Osteocyte (in vitro differentiated cells): ENCODE measurements around the gene CEP70. TPM values are rescaled to one million over a fixed set of nuclear protein-coding genes. Genes with fewer than 3 reads are reported as not detected.
"Not testable (repeated sequence)": the region's sequence is repeated elsewhere in the genome, so short reads cannot be mapped to it uniquely, and the experiment has no call there.

ENCODE experiments used
- DNase-seq: peaks from one replicate; pipeline ENCODE4 v3.0.0; 2021; ENCODE audit warnings: mixed read lengths; ENCODE audit not compliant: unreplicated experiment; ENCODE audit errors: extremely low spot score
- H3K27ac Mint-ChIP-seq: one replicate; pipeline ENCODE4 v1.8.0; 2021; ENCODE audit warnings: mild to moderate bottlenecking, mixed read lengths; ENCODE audit not compliant: unreplicated experiment
- H3K27me3 Mint-ChIP-seq: one replicate; pipeline ENCODE4 v1.8.0; 2021; ENCODE audit warnings: mixed read lengths; ENCODE audit not compliant: unreplicated experiment
- H3K36me3 Mint-ChIP-seq: one replicate; pipeline ENCODE4 v1.8.0; 2021; ENCODE audit warnings: mixed read lengths; ENCODE audit not compliant: unreplicated experiment
- H3K4me1 Mint-ChIP-seq: one replicate; pipeline ENCODE4 v1.8.0; 2021; ENCODE audit warnings: mixed read lengths; ENCODE audit not compliant: unreplicated experiment
- H3K4me3 Mint-ChIP-seq: one replicate; pipeline ENCODE4 v1.8.0; 2021; ENCODE audit warnings: mild to moderate bottlenecking, moderate library complexity, mixed read lengths; ENCODE audit not compliant: unreplicated experiment
- H3K9me3 Mint-ChIP-seq: one replicate; pipeline ENCODE4 v1.8.0; 2021; ENCODE audit warnings: mixed read lengths; ENCODE audit not compliant: unreplicated experiment
- CTCF ChIP-seq: fragments of 200-600 bp; sonication (generic); IDR thresholded peaks from 2 replicates; pipeline ENCODE4 v1.5.0; 2021; ENCODE audit warnings: antibody characterized with exemption, mild to moderate bottlenecking, moderate library complexity
- total RNA-seq: library from RNA; stranded (reverse); gene quantifications from 2 replicates; pipeline ENCODE4 v1.2.1, GENCODE V29; 2021

The CEP70 gene
- total RNA-seq, 1 donor from 2014 or later: 16.0 TPM

- H3K36me3 Mint-ChIP-seq: peaks cover 61% of the 10 kb centered on the region
- no peak overlapping the region for H3K4me3 Mint-ChIP-seq
- no peaks in the 10 kb centered on the region for H3K4me1 Mint-ChIP-seq
- no peak for DNase-seq
- no peaks in the 10 kb centered on the region for H3K27me3 Mint-ChIP-seq
- no peak for TF ChIP-seq CTCF
- peaks cover 56% of the 10 kb centered on the region for H3K9me3 Mint-ChIP-seq
- H3K27ac Mint-ChIP-seq: no peak overlapping the region
Observed at GRCh38 chr3:138549179-138549977, 44.7 kb downstream of the CEP70 start.

- peaks cover 66% of the 10 kb centered on the region for H3K36me3 Mint-ChIP-seq
- H3K27ac Mint-ChIP-seq: no peak overlapping the region
- no peak for DNase-seq
- H3K27me3 Mint-ChIP-seq: no peaks in the 10 kb centered on the region
- peaks cover 58% of the 10 kb centered on the region for H3K9me3 Mint-ChIP-seq
- no peak for TF ChIP-seq CTCF
- H3K4me3 Mint-ChIP-seq: no peak overlapping the region
- no peaks in the 10 kb centered on the region for H3K4me1 Mint-ChIP-seq
Observed at GRCh38 chr3:138547342-138547975, 46.6 kb downstream of the CEP70 start.

GRCh38 chr3:138544546-138544945 is 49.5 kb downstream of the CEP70 start:
- no peak overlapping the region for H3K27ac Mint-ChIP-seq
- H3K9me3 Mint-ChIP-seq: peaks cover 55% of the 10 kb centered on the region
- no peaks in the 10 kb centered on the region for H3K4me1 Mint-ChIP-seq
- peaks cover 66% of the 10 kb centered on the region for H3K36me3 Mint-ChIP-seq
- H3K4me3 Mint-ChIP-seq: no peak overlapping the region
- TF ChIP-seq CTCF: no peak
- H3K27me3 Mint-ChIP-seq: no peaks in the 10 kb centered on the region
- no peak for DNase-seq

- H3K4me1 Mint-ChIP-seq: no peaks in the 10 kb centered on the region
- H3K27ac Mint-ChIP-seq: no peak overlapping the region
- no peaks in the 10 kb centered on the region for H3K27me3 Mint-ChIP-seq
- peak; percentile 77 for DNase-seq
- H3K4me3 Mint-ChIP-seq: no peak overlapping the region
- peaks cover 62% of the 10 kb centered on the region for H3K36me3 Mint-ChIP-seq
- H3K9me3 Mint-ChIP-seq: peaks cover 45% of the 10 kb centered on the region
- TF ChIP-seq CTCF: no peak
Observed at GRCh38 chr3:138542977-138543376, 51.1 kb downstream of the CEP70 start.

GRCh38 chr3:138539352-138539751 is 54.7 kb downstream of the CEP70 start:
- TF ChIP-seq CTCF: no peak
- H3K4me1 Mint-ChIP-seq: no peaks in the 10 kb centered on the region
- H3K9me3 Mint-ChIP-seq: peaks cover 33% of the 10 kb centered on the region
- H3K4me3 Mint-ChIP-seq: no peak overlapping the region
- DNase-seq: no peak
- H3K27ac Mint-ChIP-seq: no peak overlapping the region
- no peaks in the 10 kb centered on the region for H3K27me3 Mint-ChIP-seq
- H3K36me3 Mint-ChIP-seq: peaks cover 36% of the 10 kb centered on the region

- not testable (repeated sequence) for DNase-seq, H3K27me3 Mint-ChIP-seq, H3K4me3 Mint-ChIP-seq, H3K27ac Mint-ChIP-seq, H3K9me3 Mint-ChIP-seq, H3K4me1 Mint-ChIP-seq
- H3K36me3 Mint-ChIP-seq: peaks cover 33% of the 10 kb centered on the region
Observed at GRCh38 chr3:138521445-138521844, 72.6 kb downstream of the CEP70 start.
